Neural progenitor cell (in vitro differentiated cells): ENCODE data around the gene KCNQ1.

ENCODE experiments used
- CTCF ChIP-seq: fragments of 200-600 bp; sonication (generic); IDR thresholded peaks from 2 replicates; pipeline ENCODE4 v1.5.1; 2017; ENCODE audit warnings: antibody characterized with exemption, mild to moderate bottlenecking
- EZH2phosphoT487 ChIP-seq: fragments of 200-600 bp; sonication (generic); IDR thresholded peaks from 2 replicates; pipeline ENCODE4 v1.6.1; 2017; ENCODE audit warnings: antibody characterized with exemption

- TF ChIP-seq CTCF, result no peak
- no peak for TF ChIP-seq EZH2phosphoT487
These were observed 369.2 kb downstream of the KCNQ1 start for GRCh38 chr11:2813968-2814367.
